OCI-M2 (cell line): Measurements from ENCODE around the gene TIFAB.

ENCODE experiments used
- DNase-seq: peaks from one replicate; lab custom pipeline; 2025; ENCODE audit not compliant: unreplicated experiment; lab: John Stamatoyannopoulos, UW

The TIFAB gene

DNA sequence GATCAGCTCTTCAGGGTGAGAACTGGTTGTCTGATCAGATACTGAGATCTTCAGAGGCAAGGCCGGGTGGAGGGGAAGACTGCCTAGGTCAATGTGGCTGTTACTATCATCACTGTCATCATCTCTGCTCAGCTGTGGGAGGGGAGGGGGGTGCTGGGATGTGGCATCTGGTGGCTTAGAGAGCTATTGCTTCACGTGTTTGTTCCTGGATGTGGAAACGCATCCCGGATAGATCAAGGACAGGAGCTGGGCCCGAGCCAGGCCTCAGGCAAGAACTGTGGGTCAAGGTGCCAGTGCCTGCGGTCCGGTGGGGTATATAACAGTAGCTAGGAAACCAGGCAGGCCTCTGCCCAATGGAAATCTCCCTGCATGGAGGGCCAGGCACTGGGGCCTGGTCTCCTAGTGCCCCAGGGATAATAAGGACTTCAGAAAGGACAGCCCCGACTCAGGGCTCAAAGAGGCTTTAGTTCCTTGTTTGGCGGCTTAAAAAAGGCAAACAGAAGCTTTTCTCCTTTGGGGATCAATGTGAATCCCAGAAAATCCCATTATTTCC lies 30.3 kb upstream of the TIFAB start:
- peak; percentile 36 for DNase-seq

DNA sequence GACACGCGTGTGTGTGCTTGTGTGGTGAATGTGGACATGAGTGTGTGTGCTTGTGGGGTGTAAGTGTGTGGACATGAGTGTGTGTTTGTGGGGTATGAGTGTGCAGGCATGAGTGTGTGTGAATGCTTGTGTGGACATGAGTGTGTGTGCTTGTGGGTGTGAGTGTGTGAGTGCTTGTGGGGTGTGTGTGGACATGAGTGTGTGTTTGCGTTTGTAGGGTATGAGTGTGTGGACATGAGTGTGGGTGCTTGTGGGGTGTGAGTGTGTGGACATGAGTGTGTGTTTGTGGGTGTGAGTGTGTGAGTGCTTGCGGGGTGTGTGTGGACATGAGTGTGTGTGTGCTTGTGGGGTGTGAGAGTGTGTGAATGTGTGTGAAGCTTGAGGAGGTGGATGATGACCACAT lies 29.8 kb upstream of the TIFAB start:
- DNase-seq, result no peak

DNA sequence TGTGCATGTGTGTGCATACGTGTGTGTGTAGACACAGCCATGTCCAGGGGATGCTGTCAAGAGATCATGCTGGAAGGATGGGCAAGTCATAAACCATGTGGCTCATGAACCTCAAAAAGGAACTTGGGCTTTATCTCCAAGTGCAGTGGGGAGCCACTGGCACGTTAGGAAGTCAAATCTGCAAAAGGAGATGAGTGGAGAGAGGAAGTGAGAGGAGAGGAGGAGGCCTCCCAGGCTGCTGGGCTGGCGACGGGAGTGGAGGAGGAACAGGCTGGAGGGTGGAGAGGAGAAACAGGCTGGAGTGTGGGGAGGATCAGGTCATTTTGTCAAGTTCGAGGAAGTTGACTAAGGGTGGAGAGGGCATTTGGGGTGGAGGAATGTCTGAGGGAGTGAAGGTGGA lies 29.2 kb upstream of the TIFAB start:
- DNase-seq, result no peak

DNA sequence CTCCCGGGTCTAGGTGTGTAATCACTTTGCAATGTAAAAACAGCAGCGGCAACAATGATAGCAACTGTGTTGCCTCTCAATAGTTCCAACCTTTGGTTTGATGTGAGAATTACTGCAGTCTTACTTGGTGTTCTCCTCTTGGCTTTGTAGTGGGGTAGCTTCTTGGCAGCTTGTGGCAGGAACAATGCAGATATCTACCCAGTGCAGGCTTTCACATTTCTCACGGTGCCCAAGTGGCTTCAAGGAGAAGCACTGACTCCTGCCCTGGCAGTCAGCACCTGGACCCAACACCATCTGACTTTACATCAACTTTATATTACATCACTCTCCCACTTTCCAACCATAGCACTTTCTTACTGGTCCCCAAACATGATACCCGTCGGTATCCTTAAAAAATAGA lies 28.4 kb upstream of the TIFAB start:
- no peak for DNase-seq

DNA sequence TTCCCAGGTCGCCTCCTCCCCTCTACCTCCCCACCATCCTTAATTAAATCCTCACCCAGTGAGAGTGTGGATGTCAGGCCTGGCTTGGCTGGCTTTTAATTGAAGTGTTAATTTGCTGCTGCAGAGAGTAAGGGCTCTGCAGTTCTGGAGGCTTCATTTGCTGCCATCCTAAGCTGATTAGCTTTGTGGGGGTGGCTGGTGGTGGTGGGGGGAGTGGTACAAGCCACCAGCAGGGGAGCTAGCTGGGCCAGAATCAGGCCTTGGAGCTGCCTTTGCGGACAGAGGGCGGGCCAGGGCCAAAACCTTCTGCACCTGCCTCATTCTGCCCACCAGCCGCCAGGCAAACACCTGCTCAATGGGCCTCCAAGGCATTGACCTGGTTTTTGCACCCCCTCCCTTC lies 26.8 kb upstream of the TIFAB start:
- DNase-seq, result no peak

DNA sequence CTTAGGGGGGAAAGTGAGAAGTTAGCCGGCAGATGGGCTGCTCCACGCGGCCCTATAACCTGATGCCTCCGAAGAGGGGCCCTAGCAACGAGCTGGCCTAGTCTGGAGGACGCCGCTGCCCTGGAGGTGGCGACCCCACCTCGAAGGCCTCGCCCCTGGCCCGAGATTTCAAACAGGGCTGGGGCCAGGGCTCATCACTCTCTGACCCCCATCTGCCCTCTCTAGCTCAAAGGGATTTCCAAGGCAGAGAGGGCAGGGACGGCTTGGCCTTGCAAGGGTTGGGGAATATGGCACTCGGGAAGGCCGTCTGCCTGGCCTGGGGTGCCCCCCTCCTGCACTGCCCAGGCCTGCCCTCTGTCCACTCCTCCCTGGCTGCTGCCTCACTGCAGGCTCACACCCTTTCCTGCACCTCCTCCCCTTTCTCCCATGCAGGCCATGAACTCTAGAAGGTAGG lies 25.5 kb upstream of the TIFAB start:
- no peak for DNase-seq

DNA sequence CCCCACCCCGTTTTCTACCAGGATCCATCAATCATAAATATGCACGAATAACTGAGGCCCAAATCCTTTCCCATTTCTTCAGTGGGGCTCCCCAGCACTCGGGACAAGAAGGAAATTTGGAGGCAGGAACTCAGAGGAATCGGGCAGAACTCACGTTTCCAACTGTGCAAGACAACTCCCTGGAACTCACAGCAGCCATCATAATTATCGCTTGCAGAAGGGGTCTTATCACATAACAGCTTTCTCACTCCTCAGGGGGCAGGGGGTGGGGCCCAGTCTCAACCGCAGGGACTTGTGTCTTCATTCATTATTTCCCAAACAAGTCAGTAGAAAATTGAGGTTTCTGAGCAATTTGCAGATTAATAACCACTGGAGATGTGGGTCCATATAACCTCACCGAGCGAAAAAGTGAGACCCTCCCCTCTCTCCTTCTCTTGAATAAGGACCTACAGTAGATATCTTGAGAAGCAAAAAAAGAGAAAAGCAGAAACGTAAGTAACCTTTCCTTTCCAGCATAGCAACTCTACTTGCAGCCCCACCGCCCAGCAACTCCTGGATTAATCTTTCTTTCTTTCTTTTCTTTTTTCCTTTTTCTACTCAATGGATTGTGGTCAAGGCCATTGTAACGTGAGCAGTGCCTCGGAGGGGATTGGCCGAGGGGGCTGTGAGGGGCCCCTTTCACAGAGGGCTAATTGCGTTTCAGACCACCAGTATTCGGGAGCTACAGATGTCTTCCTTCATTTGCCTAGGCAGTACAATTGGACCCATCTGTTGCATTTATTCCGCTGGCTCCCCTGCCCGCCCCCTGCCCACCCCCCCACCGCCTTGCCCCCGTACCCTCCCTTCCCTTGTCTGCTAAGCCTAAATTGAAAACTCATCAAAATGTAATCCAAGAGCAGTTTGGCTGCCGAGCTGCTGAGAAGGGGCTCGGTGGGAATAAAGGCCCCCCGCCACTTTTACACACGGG lies 24.7 kb upstream of the TIFAB start:
- peak; percentile 23 for DNase-seq

DNA sequence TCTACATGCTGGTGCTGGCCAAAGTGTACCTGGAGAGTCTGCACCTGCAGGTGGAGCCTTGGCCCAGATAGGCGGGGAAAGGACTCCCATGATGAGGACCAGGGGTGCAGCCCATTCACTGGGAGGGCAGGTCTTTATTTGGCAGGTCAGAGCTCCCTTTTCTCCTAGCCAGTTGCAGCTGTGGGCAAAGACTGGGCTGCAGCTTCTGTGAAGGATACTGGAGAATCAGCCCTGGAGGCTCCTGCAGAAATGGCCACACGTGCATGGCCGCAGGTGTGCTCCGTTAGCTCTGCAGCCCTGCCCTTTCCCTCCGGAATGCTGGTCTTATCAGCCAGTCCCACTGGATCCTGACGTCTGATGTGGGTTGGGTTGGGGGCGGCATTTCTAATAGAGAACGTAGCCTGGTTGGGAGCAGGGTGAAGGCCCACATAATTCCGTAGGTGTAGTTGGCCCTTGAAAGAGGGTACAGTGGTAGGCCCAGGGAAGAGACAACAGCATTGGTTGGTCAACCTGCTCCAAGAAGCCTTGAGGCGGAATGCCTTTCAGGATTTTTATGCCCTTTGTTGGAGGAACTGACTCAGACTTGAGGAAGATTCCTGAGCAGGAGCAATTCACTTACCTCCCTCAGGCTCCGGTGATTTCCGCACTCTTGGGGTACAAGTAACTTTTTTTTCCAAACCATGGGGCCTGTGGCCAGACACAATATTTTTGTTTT lies 22.0 kb upstream of the TIFAB start:
- DNase-seq, result no peak

DNA sequence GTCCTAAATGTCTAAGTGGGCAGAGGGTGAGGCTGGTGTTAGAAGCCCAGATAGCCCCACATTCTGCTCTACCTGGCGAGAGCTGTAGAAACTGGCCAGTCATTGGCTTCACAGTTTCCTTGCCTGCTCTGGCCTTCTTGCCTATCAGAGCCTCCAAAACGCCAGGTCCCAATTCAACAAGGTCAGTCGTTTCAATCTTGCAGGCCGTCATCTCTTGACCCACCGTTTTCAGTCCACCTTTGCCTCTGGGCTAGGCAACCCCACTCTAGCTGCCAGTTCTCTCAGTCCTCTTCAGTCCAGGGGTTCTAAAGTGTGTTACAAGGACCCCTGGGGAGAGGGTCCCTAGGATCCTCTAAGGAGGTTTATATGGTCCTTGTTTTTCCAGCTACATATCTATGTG lies 20.0 kb upstream of the TIFAB start:
- no peak for DNase-seq

DNA sequence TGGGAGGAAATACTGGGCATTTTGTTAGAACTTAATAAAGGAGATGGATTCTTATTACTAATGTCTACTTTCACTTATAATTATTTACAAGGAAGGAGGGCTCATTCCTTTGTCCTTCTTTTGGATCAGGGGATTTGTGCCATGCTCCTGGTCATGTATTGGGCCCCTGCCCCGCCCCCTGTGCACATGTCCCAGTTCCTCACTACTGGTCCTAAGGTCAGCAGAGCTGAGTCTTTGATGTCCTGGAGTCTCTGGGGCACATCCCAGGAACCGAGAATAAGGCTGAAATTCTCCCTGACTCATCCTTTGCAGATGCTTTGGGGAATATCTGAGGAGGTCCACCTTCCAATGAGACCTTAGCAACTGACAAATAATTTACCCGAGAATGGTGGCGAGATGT lies 19.6 kb upstream of the TIFAB start:
- DNase-seq, result no peak

DNA sequence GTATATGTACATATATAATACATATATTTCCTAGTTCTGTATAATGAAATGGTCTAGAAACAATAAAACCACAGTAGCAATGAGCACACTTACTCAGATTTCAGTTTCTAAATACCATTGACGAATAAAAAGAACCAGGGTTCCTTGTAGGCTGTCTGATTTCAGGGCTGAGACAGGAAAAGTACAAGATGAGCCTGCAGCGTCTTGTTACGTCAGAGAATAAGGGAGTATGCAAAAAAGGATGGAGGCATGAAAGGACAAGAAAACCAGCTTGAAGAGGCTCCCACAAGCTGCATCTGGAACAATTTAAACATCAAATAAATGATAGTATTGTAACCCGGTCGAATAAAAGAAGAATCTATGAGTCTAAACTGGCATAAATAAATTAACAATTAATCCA lies 17.8 kb upstream of the TIFAB start:
- no peak for DNase-seq

DNA sequence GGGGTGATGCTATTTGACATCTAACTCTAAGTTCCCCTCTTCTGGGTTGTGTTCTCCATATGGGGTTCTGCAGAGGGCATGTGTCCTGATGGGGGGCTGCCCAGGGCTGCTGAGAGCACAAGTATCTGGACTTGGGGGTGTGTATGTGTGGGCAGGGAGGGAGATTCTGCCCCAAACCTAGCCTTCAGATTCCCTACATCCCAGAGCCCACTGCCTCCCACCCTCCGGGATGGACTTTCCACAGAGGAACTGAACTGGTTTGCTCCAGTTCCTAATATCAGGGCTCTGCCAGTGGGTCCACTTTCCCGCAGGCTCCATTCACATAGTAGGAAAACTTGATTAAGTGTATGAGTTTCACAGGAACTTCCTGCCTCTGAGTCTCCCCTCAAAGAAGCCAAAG lies 16.4 kb upstream of the TIFAB start:
- DNase-seq, result no peak

DNA sequence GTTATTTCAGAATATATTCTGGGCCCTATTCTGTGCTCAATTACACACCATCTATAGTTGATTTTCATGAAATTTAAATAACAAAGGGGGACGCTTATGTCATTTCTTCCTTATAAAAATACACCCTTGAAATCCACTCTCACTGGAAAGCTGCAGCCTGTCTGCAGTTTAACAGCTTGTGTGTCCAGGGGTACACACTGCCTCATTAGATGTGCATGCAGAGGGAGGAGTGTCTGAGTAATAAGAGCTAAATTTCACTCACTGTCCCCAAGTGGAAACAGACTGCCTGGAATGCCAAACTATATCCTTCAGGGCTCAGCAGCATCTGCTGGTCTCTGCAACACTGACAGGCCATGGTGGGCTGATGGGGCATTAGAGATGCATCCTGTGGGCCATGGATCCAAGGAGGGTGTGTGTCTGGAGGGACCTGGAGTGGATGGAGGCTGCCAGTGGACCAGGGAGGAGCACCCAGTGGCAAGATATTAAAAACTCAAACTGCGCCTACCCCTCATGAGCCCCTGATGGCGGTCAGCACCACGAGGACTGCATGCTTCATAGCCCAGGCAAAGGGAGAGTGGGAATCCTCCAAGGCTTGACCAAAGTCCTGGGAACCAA lies 15.8 kb upstream of the TIFAB start:
- DNase-seq, result no peak

DNA sequence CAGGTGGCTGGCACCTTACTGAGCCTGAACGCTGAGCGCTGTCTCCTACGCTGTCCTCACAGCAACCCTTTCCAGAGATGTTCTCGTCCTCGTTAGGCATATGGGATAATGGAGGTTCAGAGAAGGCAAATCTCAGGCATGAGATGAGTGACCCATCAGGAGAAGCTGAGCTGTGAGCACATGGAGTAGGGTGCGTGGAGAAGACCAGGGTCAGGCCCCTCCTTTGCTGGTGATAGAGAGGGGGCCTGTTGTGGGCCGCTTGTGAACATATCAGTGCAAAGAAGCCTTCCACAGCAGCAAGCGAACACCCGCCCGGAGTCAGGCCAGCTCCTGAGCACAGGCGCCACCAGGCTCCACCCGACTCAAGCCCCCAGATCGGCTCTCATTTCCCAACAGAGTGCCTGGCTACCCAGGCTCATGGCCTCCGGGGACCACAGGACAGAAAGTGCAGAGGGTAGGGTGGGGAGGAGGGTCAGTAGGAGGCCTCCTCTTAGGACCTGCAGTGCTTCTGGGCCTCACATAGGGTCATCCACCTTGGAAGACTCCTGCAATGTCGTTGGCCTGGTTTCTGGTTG lies 15.0 kb upstream of the TIFAB start:
- no peak for DNase-seq

DNA sequence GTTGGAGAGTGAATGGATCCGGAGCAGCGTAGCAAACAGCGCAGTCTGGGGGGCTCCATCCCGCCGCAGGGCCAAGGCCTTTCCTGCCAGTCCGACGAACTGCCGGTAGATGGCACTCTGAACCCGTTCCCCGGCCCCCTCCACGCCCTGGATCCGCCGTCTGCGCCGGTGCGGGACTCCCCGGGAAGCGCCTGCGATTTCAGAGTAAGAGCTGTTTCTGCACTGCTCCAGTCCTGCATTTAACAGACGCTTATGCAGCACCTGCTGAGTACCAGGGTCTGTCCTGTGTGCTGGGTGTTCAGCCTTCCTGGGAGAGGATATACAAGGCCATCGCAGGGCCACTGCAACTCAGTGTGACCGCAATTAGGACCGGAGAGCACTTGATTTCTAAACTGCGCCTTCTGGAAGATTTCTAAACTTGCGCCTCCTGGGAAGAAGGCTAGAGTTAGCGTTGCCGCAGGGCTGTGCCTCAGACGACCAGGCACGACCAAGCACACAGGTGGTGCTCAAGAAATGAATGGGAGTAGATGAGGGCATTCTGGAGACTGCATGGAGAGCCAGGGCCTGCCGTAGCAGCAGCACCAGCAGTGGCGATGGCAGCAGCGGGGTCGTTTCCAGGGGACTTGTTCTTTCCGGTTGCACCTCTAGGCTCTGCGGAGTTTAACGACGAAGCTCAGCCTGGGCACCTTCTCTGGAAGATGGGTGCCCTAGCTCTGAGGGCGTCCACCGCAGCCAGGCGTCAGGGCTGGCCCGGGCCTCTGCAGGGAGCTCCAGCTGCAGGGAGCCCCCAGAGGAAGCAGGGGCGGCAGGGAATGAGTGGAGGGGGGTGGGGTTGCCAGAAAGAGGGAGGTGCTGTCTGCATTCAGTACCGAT lies 14.3 kb upstream of the TIFAB start:
- no peak for DNase-seq

DNA sequence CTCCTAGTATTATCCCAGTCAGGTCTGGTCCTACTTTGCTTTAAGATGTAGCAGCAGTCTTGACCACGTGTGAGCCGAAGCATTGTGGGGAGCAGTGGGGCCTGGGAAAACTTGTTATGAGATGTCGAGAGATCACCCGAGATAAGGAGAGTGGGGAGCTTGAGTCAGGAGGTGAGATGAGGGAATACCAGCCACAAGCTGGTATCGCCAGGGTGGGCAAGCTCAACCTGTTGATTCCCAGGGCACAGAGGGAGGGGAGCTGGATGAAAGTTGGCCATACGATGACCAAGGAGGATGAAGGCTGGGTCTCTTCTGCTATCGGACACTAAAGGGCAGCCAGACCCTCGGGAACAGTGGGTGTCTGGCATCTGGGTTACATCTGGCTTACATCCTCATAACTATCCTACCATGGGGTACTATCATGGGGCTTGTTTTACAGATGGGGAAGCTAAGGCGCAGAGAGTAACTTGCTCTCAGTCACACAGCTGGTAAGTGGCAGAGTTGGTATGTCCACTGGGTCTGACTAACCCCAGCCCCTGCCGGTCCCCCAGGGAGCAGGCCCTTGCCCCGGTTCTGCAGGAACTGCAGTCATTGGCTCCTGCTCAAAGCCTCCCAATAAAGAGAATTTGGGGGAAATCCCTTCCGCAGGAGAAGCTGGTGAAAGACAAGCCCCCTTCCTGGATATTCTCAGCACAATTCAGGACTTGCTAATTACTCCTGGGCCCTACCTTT lies 13.4 kb upstream of the TIFAB start:
- DNase-seq, result no peak

DNA sequence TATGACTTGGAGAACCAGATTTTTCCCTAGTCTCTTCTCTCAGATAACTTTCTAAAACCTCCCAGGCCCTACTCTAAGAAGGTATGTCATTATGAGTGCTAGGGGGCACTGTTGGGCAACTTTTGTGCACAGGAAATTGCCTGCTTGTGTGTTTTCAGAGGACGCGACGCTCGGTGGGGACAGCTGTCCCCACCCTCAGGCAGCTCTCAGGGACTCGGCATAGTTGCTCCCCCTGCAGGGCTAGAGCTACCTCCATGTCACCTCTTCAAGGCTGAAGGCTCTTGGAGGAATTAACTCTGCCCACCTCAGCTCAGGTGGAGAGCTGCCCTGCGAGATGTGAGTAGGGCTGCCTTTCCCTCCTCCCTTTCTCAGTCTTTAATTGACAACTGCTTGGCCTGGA lies 10.2 kb upstream of the TIFAB start:
- DNase-seq, result peak; percentile 44

DNA sequence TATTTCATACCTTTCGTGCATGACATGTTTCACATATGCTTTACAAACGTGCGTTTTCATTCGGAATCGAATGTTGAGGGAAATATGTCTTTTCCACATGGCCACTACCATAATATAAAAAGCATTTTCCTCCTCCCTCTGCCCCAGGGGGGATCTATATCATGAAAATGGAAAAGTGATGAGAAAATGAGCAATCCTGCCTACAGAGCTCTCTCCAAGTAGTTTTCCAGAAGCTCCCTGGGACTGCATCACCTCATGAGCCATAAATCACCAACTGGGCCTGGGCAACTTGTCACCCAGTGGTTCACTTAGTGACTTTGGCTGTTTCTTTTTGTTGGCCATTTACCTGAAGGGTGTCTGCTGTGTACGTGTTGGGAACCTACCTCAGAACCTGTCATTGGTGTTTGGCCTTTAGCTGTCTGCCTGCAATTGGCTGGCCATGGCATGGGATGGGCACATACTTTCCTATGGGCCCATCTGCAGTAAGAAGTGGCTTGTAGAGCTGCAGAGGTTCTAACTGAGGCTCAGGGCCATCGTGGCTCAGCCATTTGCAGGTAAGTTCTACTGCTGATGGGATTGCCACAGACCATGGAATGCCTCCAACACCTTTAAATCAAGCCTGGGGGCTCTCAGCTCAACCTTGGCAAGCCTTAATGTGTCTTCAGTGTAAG lies 9.5 kb upstream of the TIFAB start:
- no peak for DNase-seq
